ENCODE results near the gene SPDYA.
"Not testable (repeated sequence)": the region's sequence is repeated elsewhere in the genome, so short reads cannot be mapped to it uniquely, and the experiment has no call there.

The SPDYA gene

GRCh38 chr2:28810384-28811285 lies at the start of gene SPDYA:
TSS of gene SPDYA (plus strand) at chr2:28810834. CDS start at chr2:28816015, 5,181 bp downstream.
- DNase-seq = peak; percentile 88

- DNase-seq = no peak
These were observed 49.2 kb upstream of the SPDYA start for GRCh38 chr2:28761420-28761819.

- no peak for DNase-seq
These were observed 45.5 kb upstream of the SPDYA start for GRCh38 chr2:28764909-28765711.

GRCh38 chr2:28766070-28766469 lies 44.6 kb upstream of the SPDYA start:
- no peak for DNase-seq

- no peak for DNase-seq
These were observed 43.3 kb upstream of the SPDYA start for GRCh38 chr2:28767337-28767736.

- no peak for DNase-seq
These were observed 42.2 kb upstream of the SPDYA start for GRCh38 chr2:28768422-28768821.

GRCh38 chr2:28768952-28769351 lies 41.7 kb upstream of the SPDYA start:
- DNase-seq = no peak

GRCh38 chr2:28772351-28772750 lies 38.3 kb upstream of the SPDYA start:
- DNase-seq = no peak

GRCh38 chr2:28776471-28776870 lies 34.2 kb upstream of the SPDYA start:
- no peak for DNase-seq

GRCh38 chr2:28778392-28778791 lies 32.2 kb upstream of the SPDYA start:
- DNase-seq = no peak

- DNase-seq = no peak
These were observed 31.6 kb upstream of the SPDYA start for GRCh38 chr2:28779001-28779400.

GRCh38 chr2:28780496-28780895 lies 30.1 kb upstream of the SPDYA start:
- peak; percentile 5 for DNase-seq

- no peak for DNase-seq
These were observed 28.2 kb upstream of the SPDYA start for GRCh38 chr2:28782423-28782822.

GRCh38 chr2:28784570-28784969 lies 26.1 kb upstream of the SPDYA start:
- not testable (repeated sequence) for DNase-seq

- no peak for DNase-seq
These were observed 14.0 kb upstream of the SPDYA start for GRCh38 chr2:28796620-28797019.

GRCh38 chr2:28801726-28802125 lies 8.9 kb upstream of the SPDYA start:
- DNase-seq = no peak

GRCh38 chr2:28802975-28803429 lies 7.6 kb upstream of the SPDYA start:
- no peak for DNase-seq

GRCh38 chr2:28809927-28810326 lies 707 bp upstream of the SPDYA start:
- no peak for DNase-seq

GRCh38 chr2:28818053-28818452 lies 7.4 kb downstream of the SPDYA start:
- peak; percentile 26 for DNase-seq

GRCh38 chr2:28821295-28821958 lies 10.8 kb downstream of the SPDYA start:
- peak; percentile 78 for DNase-seq

- no peak for DNase-seq
These were observed 11.4 kb downstream of the SPDYA start for GRCh38 chr2:28822036-28822435.

- DNase-seq = no peak
These were observed 13.6 kb downstream of the SPDYA start for GRCh38 chr2:28824207-28824606.

- no peak for DNase-seq
These were observed 14.2 kb downstream of the SPDYA start for GRCh38 chr2:28824870-28825269.

All from activated CD4-positive, alpha-beta T cell treated with anti-CD3 and anti-CD28 coated beads, Interleukin-10, Interleukin-2, amounts not matched to agents 100 ng/mL and 50 ng/mL, durations not matched to agents 16 hours and 8 hours (primary cell).